Panc1 (cell line): ENCODE data around the gene POFUT1. TPM values are rescaled to one million over a fixed set of nuclear protein-coding genes. Genes with fewer than 3 reads are reported as not detected.

ENCODE experiments used
- ATAC-seq: fragments of 200-7000 bp; cut with Tn5 transposase; 2 replicates; pipeline ENCODE4 v1.9.1; 2020; ENCODE audit warnings: mild to moderate bottlenecking, moderate library complexity
- BruUV-seq: library from RNA; stranded (reverse); fragments of 400-500 nt; replicated peaks from 2 replicates; lab custom pipeline; 2021; lab: Mats Ljungman, UMichigan
- CTCF ChIA-PET: fragments of 300-600 bp; sonication (Branson Sonifier 250); formaldehyde crosslinking; loops from one replicate; lab custom pipeline; 2022; ENCODE audit warnings: antibody characterized with exemption; lab: Charles Lee
- POLR2A ChIA-PET: fragments of 300-600 bp; sonication (Branson Sonifier 250); formaldehyde crosslinking; loops from one replicate; lab custom pipeline; 2022; ENCODE audit warnings: antibody characterized with exemption; lab: Charles Lee
- DNase-seq: peaks from one replicate; pipeline ENCODE4 v3.0.0-alpha.2; 2010; ENCODE audit warnings: low read depth, low spot score
- H3K27ac ChIP-seq: 2 replicates; pipeline ENCODE4 v1.5.1; 2011; ENCODE audit warnings: mild to moderate bottlenecking, low read length, inconsistent platforms
- H3K27me3 ChIP-seq: fragments of 200-500 bp; sonication (Bioruptor generic); 2 replicates; pipeline ENCODE4 v1.6.0; 2014; ENCODE audit warnings: low read length, inconsistent platforms; ENCODE audit not compliant: control insufficient read depth, insufficient read depth
- H3K36me3 ChIP-seq: fragments of 200-500 bp; sonication (Bioruptor generic); 2 replicates; pipeline ENCODE4 v1.5.1; 2014; ENCODE audit warnings: inconsistent platforms, mild to moderate bottlenecking, low read length, moderate library complexity; ENCODE audit not compliant: control insufficient read depth, insufficient read depth
- H3K4me1 ChIP-seq: 2 replicates; pipeline ENCODE4 v1.5.1; 2011; ENCODE audit warnings: inconsistent platforms, mild to moderate bottlenecking, low read length, moderate library complexity; ENCODE audit not compliant: control insufficient read depth, insufficient read depth
- H3K4me3 ChIP-seq, 2 experiments: 2 replicates each; pipeline ENCODE4 v1.5.1; 2011 to 2012; ENCODE audit warnings: low read depth in 2 of 2, low read length in 2 of 2, mild to moderate bottlenecking in 2 of 2, inconsistent platforms in 1 of 2, moderate library complexity in 1 of 2
- H3K9me3 ChIP-seq: fragments of 200-500 bp; sonication (Bioruptor generic); 2 replicates; pipeline ENCODE4 v1.5.1; 2014; ENCODE audit warnings: low read depth, mild to moderate bottlenecking, inconsistent platforms, low read length, moderate library complexity; ENCODE audit not compliant: control insufficient read depth, insufficient read depth
- POLR2AphosphoS5 ChIP-seq: IDR thresholded peaks from 2 replicates; pipeline ENCODE4 v1.6.1; 2012; ENCODE audit warnings: mild to moderate bottlenecking, low read depth, low read length, moderate library complexity
- SIN3A ChIP-seq: IDR thresholded peaks from 2 replicates; pipeline ENCODE4 v1.6.1; 2012; ENCODE audit warnings: low read depth, mild to moderate bottlenecking, low read length, moderate library complexity, borderline replicate concordance; ENCODE audit not compliant: insufficient read depth
- TCF7L2 ChIP-seq: IDR thresholded peaks from 2 replicates; pipeline ENCODE4 v1.6.1; 2011; ENCODE audit warnings: mild to moderate bottlenecking, low read depth, low read length, inconsistent platforms
- in situ Hi-C: cut with HindIII; loops from 2 replicates; pipeline ENCODE4 v1.10.0; 2016; ENCODE audit warnings: low sequenced_read_pairs, low pct_unique_long_range_greater_than_20kb
- intact Hi-C: fragments of 100-400 bp; cut with micrococcal nuclease; formaldehyde crosslinking; loops from one replicate; pipeline ENCODE4 v1.10.0; 2022; ENCODE audit not compliant: unreplicated experiment
- total RNA-seq: library from RNA; stranded (reverse); gene quantifications from one replicate; pipeline ENCODE4 v1.2.1, GENCODE V29; 2021; ENCODE audit not compliant: unreplicated experiment
- TF ChIP-seq, protein P1 (sequence below): fragments of 450-650 bp; IDR thresholded peaks from 2 replicates; pipeline ENCODE4 v1.5.1; 2017; ENCODE audit warnings: mild to moderate bottlenecking
- TF ChIP-seq, protein P2 (sequence below), 2 experiments: IDR thresholded peaks; 2 replicates each; pipeline ENCODE4 v1.6.1; 2011 to 2012; ENCODE audit warnings: low read depth in 2 of 2, control low read depth in 1 of 2, low read length in 1 of 2, mild to moderate bottlenecking in 1 of 2, moderate library complexity in 1 of 2; ENCODE audit not compliant: insufficient read depth in 1 of 2

POFUT1 gene
- total RNA-seq, 1 experiment from 2014 or later, result 138 TPM

- intact Hi-C loops, result no loop called here
- H3K36me3 ChIP-seq, result peaks cover 15% of the 10 kb centered on the region; the same call in 1 of the 2 replicates
Measured at GRCh38 chr20:32224463-32224862, 16.8 kb downstream of the POFUT1 start.

GRCh38 chr20:32226391-32226790 is 18.7 kb downstream of the POFUT1 start:
- TF ChIP-seq SIN3A, result no peak
- TF ChIP-seq POLR2AphosphoS5, result no peak
- TF ChIP-seq, protein P1, sequence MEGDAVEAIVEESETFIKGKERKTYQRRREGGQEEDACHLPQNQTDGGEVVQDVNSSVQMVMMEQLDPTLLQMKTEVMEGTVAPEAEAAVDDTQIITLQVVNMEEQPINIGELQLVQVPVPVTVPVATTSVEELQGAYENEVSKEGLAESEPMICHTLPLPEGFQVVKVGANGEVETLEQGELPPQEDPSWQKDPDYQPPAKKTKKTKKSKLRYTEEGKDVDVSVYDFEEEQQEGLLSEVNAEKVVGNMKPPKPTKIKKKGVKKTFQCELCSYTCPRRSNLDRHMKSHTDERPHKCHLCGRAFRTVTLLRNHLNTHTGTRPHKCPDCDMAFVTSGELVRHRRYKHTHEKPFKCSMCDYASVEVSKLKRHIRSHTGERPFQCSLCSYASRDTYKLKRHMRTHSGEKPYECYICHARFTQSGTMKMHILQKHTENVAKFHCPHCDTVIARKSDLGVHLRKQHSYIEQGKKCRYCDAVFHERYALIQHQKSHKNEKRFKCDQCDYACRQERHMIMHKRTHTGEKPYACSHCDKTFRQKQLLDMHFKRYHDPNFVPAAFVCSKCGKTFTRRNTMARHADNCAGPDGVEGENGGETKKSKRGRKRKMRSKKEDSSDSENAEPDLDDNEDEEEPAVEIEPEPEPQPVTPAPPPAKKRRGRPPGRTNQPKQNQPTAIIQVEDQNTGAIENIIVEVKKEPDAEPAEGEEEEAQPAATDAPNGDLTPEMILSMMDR, result no peak
- TF ChIP-seq TCF7L2, result no peak
- TF ChIP-seq, protein P2, sequence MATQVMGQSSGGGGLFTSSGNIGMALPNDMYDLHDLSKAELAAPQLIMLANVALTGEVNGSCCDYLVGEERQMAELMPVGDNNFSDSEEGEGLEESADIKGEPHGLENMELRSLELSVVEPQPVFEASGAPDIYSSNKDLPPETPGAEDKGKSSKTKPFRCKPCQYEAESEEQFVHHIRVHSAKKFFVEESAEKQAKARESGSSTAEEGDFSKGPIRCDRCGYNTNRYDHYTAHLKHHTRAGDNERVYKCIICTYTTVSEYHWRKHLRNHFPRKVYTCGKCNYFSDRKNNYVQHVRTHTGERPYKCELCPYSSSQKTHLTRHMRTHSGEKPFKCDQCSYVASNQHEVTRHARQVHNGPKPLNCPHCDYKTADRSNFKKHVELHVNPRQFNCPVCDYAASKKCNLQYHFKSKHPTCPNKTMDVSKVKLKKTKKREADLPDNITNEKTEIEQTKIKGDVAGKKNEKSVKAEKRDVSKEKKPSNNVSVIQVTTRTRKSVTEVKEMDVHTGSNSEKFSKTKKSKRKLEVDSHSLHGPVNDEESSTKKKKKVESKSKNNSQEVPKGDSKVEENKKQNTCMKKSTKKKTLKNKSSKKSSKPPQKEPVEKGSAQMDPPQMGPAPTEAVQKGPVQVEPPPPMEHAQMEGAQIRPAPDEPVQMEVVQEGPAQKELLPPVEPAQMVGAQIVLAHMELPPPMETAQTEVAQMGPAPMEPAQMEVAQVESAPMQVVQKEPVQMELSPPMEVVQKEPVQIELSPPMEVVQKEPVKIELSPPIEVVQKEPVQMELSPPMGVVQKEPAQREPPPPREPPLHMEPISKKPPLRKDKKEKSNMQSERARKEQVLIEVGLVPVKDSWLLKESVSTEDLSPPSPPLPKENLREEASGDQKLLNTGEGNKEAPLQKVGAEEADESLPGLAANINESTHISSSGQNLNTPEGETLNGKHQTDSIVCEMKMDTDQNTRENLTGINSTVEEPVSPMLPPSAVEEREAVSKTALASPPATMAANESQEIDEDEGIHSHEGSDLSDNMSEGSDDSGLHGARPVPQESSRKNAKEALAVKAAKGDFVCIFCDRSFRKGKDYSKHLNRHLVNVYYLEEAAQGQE (IDR thresholded peaks at IDR 0.05; ENCODE audit: insufficient read depth in 1 of 2, low read depth in 2 of 2, low read length in 1 of 2), result no peak
- DNase-seq (no peak), ATAC-seq (no peak)
- no peaks in the 10 kb centered on the region for H3K9me3 ChIP-seq
- no peaks in the 10 kb centered on the region for H3K27me3 ChIP-seq
- H3K36me3 ChIP-seq, result peaks cover 16% of the 10 kb centered on the region
- ChIA-PET POLR2A (no interaction called here), CTCF (no interaction called here)
- no peak overlapping the region for H3K4me3 ChIP-seq
- intact Hi-C loops (no loop called here), in situ Hi-C loops (no loop called here)
- H3K27ac ChIP-seq, result no peak overlapping the region
- no TSS peak for BruUV-seq
- no peaks in the 10 kb centered on the region for H3K4me1 ChIP-seq

More at GRCh38 chr20:32224463-32224862, 16.8 kb downstream of the POFUT1 start:
- TF ChIP-seq POLR2AphosphoS5 (no peak), TCF7L2 (no peak), SIN3A (no peak)
- TF ChIP-seq, protein P1, result no peak
- TF ChIP-seq, protein P2 (IDR thresholded peaks at IDR 0.05; ENCODE audit: insufficient read depth in 1 of 2, low read depth in 2 of 2, low read length in 1 of 2), result no peak
- in situ Hi-C loops, result no loop called here
- Histone ChIP-seq H3K27ac (no peak overlapping the region), H3K4me3 (no peak overlapping the region), H3K27me3 (no peaks in the 10 kb centered on the region), H3K9me3 (no peaks in the 10 kb centered on the region), H3K4me1 (no peaks in the 10 kb centered on the region)
- ATAC-seq, result no peak
- ChIA-PET CTCF (interaction anchor here (0.6 to 1.1 kb wide), 2 partner anchors 9 to 99 kb away, joined by 3 read pairs; no protein-coding TSS in a partner anchor), POLR2A (interaction anchor here (2.0 kb wide), 1 partner anchor 9 kb away, joined by 4 read pairs; no protein-coding TSS in a partner anchor)
- DNase-seq, result no peak
- BruUV-seq, result no TSS peak
